Measurements from ENCODE around the gene PRKCH. TPM values are rescaled to one million over a fixed set of nuclear protein-coding genes. Genes with fewer than 3 reads are reported as not detected.
"Not testable (repeated sequence)": the region's sequence is repeated elsewhere in the genome, so short reads cannot be mapped to it uniquely, and the experiment has no call there.

PRKCH gene
- total RNA-seq, 2 experiments from 2014 or later: 0.85 to 2.3 TPM

- Histone ChIP-seq H3K4me1 (ENCODE audit: insufficient read depth, low read length, poor library complexity, severe bottlenecking) (no peaks in the 10 kb centered on the region), H3K4me2 (ENCODE audit: low read length) (no peak overlapping the region), H4K20me1 (ENCODE audit: insufficient read depth, low read length) (no peaks in the 10 kb centered on the region), H3K9me3 (ENCODE audit: low read length) (no peaks in the 10 kb centered on the region), H3K4me3 (ENCODE audit: low read depth, low read length, poor library complexity, severe bottlenecking) (no peak overlapping the region), H3K79me2 (ENCODE audit: insufficient read depth, low read depth, low read length) (no peaks in the 10 kb centered on the region), H2AFZ (ENCODE audit: low read length) (no peak overlapping the region), H3K9me2 (ENCODE audit: insufficient read depth, low read length) (no peaks in the 10 kb centered on the region), H3K36me3 (ENCODE audit: insufficient read depth, low read length) (no peaks in the 10 kb centered on the region), H3K27ac (ENCODE audit: low read depth, low read length, poor library complexity, severe bottlenecking) (no peak overlapping the region)
- POLR2A ChIA-PET: interaction anchor here (0.7 kb wide), 1 partner anchor 33 kb away, joined by 3 read pairs; no protein-coding TSS in a partner anchor
- intact Hi-C loops (cut with micrococcal nuclease; ENCODE audit: unreplicated experiment): no loop called here
- CTCF ChIA-PET (ENCODE audit: unreplicated experiment): interaction anchor here (0.8 kb wide), 1 partner anchor 117 kb away, joined by 3 read pairs; no protein-coding TSS in a partner anchor
- TF ChIP-seq CTCF (conservative IDR thresholded peaks at IDR 0.05; ENCODE audit: low read length) (no peak), EZH2phosphoT487 (IDR thresholded peaks at IDR 0.05; ENCODE audit: borderline replicate concordance, low read depth, low read length) (no peak)
- no peak for DNase-seq (ENCODE audit: low spot score)
- no TSS peak for BruUV-seq (replicated peaks)
These were observed 88.4 kb downstream of the PRKCH start for GRCh38 chr14:61409782-61410181.

- intact Hi-C loops (cut with micrococcal nuclease; ENCODE audit: unreplicated experiment); CTCF ChIA-PET (ENCODE audit: unreplicated experiment); BruUV-seq (replicated peaks); H3K4me3 ChIP-seq (ENCODE audit: low read depth, low read length, poor library complexity, severe bottlenecking); H3K9me3 ChIP-seq (ENCODE audit: low read length); H3K36me3 ChIP-seq (ENCODE audit: insufficient read depth, low read length); H3K4me1 ChIP-seq (ENCODE audit: insufficient read depth, low read length, poor library complexity, severe bottlenecking); H4K20me1 ChIP-seq (ENCODE audit: insufficient read depth, low read length); H3K27ac ChIP-seq (ENCODE audit: low read depth, low read length, poor library complexity, severe bottlenecking); H3K9me2 ChIP-seq (ENCODE audit: insufficient read depth, low read length); H2AFZ ChIP-seq (ENCODE audit: low read length); H3K79me2 ChIP-seq (ENCODE audit: insufficient read depth, low read depth, low read length); DNase-seq (ENCODE audit: low spot score); H3K4me2 ChIP-seq (ENCODE audit: low read length); POLR2A ChIA-PET: not testable (repeated sequence)
These were observed 94.6 kb downstream of the PRKCH start for GRCh38 chr14:61415934-61416333.

- CTCF ChIA-PET (ENCODE audit: unreplicated experiment): no interaction called here
- no TSS peak for BruUV-seq (replicated peaks)
- Histone ChIP-seq H3K27ac (ENCODE audit: low read depth, low read length, poor library complexity, severe bottlenecking) (no peak overlapping the region), H3K4me1 (ENCODE audit: insufficient read depth, low read length, poor library complexity, severe bottlenecking) (no peaks in the 10 kb centered on the region), H3K9me3 (ENCODE audit: low read length) (no peaks in the 10 kb centered on the region), H3K36me3 (ENCODE audit: insufficient read depth, low read length) (no peaks in the 10 kb centered on the region), H2AFZ (ENCODE audit: low read length) (no peak overlapping the region), H3K4me2 (ENCODE audit: low read length) (no peak overlapping the region), H3K4me3 (ENCODE audit: low read depth, low read length, poor library complexity, severe bottlenecking) (no peak overlapping the region), H4K20me1 (ENCODE audit: insufficient read depth, low read length) (no peaks in the 10 kb centered on the region), H3K9me2 (ENCODE audit: insufficient read depth, low read length) (no peaks in the 10 kb centered on the region), H3K79me2 (ENCODE audit: insufficient read depth, low read depth, low read length) (no peaks in the 10 kb centered on the region)
- intact Hi-C loops (cut with micrococcal nuclease; ENCODE audit: unreplicated experiment): no loop called here
- POLR2A ChIA-PET: no interaction called here
- no peak for DNase-seq (ENCODE audit: low spot score)
- TF ChIP-seq CTCF (conservative IDR thresholded peaks at IDR 0.05; ENCODE audit: low read length): no peak
- no peak for TF ChIP-seq EZH2phosphoT487 (IDR thresholded peaks at IDR 0.05; ENCODE audit: borderline replicate concordance, low read depth, low read length)
These were observed 95.2 kb downstream of the PRKCH start for GRCh38 chr14:61416591-61416990.
